Spleen (tissue), 7 donors: Measurements from ENCODE around the gene USP6NL.

Experiments
- POLR2AphosphoS5 ChIP-seq, 3 donors: sonication (generic); formaldehyde crosslinking; IDR thresholded peaks; one replicate each; pipeline ENCODE4 v1.5.1; 2017; ENCODE audit warnings: antibody characterized with exemption in 3 of 3
- TF ChIP-seq, protein P1 (sequence below), 11 experiments: fragments of 200-600 bp in 7 of 11; fragments of 450-650 bp in 4 of 11; sonication (generic) in 4 of 11; IDR thresholded peaks in 8 of 11; conservative IDR thresholded peaks in 3 of 11; 1 replicate in 7 of 11; 2 replicates in 4 of 11; pipeline versions ENCODE4 v1.4.0 to v1.8.0; 2016 to 2021; ENCODE audit warnings: antibody characterized with exemption in 11 of 11, inconsistent platforms in 4 of 11, mild to moderate bottlenecking in 1 of 11
- donor health status: DM: no; HTN: no; CAD: no; lungs with moderate emphysema.
- donor health status: DM: no; HTN: no; CAD: no.
- donor health status: DM: no; HTN: no; CAD: no.

DNA sequence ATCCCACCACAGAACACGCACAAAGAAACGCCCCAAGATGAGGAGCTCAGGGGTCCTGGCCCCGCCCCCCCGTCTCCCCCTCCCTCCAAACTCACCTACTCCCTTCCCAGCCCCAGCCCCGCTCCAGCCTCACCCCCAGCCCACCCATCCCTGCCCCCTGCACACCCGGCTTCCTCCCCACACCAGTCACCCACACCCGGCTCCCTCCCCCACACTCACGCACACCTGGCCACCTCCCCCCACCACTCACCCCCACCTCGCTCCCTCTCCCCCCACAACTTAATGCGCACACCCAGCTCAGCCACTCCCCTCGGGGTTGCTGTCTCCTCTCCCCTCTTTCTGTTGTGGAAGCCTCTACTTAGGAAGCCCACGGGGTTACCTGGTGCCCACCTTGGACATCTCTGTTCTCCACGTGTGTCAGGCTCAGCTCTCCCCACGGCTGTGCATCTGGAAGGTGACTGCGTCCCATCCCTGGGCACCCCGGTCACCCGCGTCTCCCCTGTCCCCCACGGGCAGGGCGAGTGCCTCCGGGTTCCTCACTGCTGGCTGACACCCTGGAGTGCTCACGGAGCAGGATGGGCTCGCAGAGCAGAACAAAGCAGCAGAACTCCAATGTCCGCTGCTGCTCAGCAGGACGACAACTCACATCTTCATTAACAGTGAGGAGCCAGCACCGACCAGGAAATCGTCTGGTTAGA lies 166.8 kb downstream of the USP6NL start:
- TF ChIP-seq, protein P1, sequence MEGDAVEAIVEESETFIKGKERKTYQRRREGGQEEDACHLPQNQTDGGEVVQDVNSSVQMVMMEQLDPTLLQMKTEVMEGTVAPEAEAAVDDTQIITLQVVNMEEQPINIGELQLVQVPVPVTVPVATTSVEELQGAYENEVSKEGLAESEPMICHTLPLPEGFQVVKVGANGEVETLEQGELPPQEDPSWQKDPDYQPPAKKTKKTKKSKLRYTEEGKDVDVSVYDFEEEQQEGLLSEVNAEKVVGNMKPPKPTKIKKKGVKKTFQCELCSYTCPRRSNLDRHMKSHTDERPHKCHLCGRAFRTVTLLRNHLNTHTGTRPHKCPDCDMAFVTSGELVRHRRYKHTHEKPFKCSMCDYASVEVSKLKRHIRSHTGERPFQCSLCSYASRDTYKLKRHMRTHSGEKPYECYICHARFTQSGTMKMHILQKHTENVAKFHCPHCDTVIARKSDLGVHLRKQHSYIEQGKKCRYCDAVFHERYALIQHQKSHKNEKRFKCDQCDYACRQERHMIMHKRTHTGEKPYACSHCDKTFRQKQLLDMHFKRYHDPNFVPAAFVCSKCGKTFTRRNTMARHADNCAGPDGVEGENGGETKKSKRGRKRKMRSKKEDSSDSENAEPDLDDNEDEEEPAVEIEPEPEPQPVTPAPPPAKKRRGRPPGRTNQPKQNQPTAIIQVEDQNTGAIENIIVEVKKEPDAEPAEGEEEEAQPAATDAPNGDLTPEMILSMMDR (IDR thresholded peaks at IDR 0.05 in 8 of 11, conservative IDR thresholded peaks at IDR 0.05 in 3 of 11), result no peak
- TF ChIP-seq POLR2AphosphoS5 (IDR thresholded peaks at IDR 0.05), result no peak
